Measurements from ENCODE around the gene SENP6.

SENP6 gene

DNA sequence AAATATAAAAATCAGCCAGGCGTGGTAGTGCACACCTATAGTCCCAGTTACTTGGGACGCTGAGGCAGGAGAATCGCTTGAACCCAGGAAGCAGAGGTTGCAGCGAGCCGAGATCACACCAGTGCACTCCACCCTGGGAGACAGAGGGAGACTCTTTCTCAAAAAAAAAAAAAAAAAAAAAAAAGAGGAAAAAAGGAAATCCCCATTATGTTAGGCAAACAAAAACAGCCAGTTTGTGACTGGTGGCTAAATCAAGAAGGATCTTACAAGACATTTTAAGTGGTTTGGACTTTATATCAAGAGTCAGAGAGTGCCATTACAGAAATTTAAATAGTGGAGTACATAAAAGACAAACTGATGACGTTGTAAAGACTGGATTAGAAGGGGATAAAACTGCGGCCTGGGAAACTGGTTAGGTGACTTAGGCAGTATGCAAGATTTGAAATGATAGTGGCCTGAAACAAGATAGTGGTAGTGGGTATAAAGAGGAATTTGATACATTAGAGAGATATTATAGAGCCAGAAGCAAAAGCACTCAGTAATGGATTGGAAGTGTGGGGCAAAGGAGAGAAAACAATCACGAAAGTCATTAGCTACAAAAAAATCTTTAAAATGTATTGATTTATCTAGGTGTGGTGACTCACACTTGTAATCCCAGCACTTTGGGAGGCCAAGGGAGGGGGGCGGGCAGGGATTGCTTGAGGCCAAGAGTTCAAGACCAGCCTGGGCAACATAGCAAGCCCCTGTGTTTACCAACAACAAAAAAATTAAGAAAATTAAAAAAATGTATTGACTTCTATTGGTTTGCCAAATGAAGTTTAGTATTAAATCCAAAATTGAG is 145.7 kb downstream of the SENP6 start:
- no peak for DNase-seq (ENCODE audit: low read depth in 2 of 2, low spot score in 1 of 2)

DNA sequence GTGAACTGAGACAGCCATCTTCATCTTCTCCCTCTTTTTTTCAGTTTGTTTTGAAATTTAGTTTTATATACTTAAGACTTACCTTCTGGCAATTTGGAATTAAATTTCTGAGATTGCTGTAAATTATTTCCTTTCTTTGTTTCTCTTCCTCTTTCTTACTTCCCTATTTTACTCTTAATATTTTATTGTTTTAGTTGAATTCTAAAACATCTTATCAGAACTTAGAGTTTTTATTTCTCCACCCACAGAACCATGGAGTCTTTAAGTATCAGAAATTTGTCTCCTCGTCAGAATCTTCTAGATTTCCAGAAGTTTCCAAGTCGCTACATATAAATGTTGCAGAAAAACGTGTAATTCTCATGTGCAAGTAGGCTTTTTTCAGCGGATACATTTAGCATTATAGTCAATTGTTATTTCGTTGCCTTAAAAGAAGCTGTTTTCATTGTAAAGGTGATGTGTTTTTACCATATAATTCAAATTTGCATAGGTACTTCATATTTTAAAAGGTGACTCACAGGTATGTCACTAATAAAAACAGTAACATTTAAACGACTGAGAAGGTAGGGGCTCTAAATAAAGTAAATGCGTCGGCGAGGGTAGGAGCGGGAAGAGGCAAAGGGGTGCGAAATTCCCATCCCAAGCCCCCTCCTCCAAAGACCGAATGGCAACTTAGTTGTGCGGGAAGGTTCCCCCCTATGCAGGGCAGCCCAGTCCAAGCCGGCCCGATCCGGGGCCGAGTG is 146.5 kb downstream of the SENP6 start:
- no peak for DNase-seq (ENCODE audit: low read depth in 2 of 2, low spot score in 1 of 2)

DNA sequence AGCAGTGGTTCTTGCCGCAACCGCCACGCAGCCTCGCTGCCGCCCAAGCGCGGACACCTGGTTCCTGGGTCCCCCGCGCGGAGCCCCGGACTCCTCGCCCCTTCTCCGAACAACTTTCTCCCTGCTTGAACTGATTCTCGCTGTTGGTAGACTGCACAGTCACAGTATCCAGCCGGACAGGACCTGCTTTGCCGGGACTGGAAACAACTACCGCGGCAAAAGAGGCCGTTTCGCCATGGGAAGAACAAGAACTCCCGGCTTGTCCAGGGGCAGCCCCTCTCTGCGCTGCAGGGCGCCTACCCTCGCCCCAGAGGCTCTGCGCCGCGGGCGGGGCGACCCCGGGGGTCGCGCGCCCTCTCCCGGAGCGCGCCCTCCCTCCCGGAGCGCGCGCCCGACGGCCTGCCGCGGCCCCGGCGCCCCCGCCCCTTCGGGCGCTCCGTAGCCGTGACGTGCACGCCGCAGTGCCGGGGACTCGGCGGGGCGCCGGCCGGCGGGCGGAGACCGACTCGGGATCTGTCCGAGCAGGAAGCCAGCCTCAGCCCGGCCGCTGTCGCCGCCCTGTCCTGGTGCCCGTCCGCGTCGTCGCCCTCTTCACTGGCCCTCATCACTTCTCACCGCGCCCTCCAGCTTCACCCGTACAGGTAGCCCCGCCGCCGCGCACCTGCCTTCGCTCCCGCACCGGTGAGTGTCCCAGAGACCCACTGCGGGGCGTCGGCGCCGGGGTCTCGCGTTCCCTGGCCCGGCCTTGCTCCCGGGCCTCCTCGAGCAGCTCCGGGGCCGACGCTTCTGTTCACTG is 147.3 kb downstream of the SENP6 start, which contains the start of gene MYO6:
TSS of gene MYO6 (plus strand) at position 497 of the 796 bp plus-strand sequence. CDS start 68,309 bp downstream, outside the sequence.
- DNase-seq (ENCODE audit: low read depth in 2 of 2, low spot score in 1 of 2) = no peak

DNA sequence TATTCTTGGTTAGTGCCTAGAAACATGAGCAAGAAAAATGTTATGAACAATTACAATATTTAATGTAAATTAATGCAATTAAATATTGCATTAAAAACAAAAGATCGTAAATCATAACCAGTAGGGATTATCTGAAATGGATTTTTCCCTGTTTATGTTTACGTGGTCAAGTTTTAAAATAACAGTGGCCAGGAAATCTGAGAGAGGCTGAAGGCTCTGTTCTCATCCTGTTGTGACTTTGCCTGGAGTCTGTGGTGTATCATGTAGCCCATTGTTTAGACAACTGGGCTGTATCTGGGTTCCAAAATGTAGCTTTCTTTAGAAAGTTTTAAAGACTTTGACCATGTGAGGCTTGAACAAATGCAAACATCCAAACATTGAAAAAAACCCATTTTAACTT is 149.8 kb downstream of the SENP6 start:
- no peak for DNase-seq (ENCODE audit: low read depth in 2 of 2, low spot score in 1 of 2)

DNA sequence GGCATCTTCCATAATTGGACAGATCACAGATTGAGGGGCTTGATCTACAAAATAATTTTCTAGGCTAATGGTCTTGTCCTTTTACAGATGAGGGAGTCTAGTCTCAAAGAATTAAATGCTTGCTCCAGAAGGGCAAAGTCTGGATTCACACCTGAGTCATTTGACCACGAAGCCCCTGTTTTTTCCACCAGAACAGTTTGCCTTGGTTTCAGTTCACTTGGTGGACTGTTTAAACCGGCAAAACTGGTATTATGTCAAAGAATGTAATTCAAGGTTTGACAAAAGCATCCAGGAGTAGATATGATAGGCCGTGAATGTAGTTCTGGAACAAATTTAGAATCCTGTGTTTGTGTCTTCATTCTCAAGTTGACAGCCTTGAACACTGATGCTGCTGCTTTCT is 150.7 kb downstream of the SENP6 start:
- no peak for DNase-seq (ENCODE audit: low read depth in 2 of 2, low spot score in 1 of 2)

DNA sequence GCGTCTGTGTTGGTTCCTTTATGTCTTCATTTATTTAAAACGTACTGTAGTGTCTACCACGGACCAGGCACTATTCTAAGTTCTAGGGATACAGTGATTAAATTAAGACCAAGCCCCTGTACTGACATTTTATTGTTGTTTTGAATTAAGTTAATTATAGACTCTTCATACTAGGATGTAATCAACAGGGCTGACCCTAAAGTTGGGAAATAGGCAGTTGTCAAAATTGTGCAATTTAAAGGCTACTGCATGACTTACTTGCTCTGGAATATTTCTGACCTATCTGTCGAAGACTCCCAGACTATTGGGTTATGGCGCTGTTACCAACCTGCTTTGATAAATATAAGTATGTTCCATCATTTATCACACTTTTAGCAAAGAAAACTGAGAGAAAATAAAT is 154.0 kb downstream of the SENP6 start:
- no peak for DNase-seq (ENCODE audit: low read depth in 2 of 2, low spot score in 1 of 2)

DNA sequence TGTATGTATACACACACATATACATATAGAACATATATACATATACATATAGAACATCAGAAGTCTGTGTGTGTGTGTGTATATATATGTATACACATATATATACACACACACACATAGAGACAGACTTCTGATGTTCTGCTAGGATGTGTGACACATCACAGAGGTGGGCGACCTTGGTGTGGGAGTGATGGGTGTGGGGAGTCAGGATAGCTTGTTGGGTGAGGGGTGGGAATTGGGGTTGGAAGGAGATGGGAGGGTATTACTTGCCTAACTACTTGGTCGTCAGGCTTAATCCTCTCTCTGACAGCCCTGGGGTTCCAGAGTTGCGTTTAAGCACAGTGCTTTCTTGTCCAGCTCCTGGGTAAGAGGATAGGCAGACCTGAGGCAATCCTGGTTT is 155.6 kb downstream of the SENP6 start:
- DNase-seq (ENCODE audit: low read depth in 2 of 2, low spot score in 1 of 2) = no peak

DNA sequence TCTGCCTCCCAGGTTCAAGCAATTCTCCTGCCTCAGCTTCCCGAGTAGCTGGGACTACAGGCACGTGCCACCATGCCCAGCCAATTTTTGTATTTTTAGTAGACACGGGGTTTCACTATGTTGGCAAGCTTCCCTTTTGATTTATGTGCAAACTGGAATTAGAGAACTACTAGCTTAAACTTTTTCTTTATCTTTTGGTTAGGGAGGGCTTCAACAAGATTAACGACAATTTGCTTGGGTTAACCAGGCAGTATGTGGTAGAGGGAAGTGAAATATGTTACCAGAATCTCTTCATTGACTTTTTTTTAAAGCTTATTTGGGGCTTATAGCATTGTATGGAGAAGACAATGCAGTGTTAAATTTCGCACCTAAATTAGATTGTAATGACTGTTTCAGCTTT is 156.4 kb downstream of the SENP6 start:
- no peak for DNase-seq (ENCODE audit: low read depth in 2 of 2, low spot score in 1 of 2)

DNA sequence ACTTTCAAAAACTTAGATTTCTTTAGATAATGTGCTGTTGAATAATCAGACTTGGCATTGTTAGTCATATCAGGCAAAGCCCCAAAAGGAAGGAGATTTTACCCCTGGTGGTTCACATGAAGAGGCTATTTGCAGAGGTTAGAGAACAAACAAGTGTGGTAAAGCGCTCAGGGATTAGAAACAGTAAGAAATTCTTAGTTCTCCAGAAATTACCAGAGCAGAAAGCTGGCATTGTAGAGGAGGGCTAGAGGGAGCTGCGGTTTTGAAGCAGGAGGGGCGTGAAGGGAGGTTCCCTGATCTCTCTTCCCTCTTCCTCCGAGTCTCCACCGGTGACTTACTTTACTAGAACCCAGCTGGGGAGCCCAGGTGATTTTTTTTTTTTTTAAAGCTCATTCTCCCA is 157.5 kb downstream of the SENP6 start:
- DNase-seq (ENCODE audit: low read depth in 2 of 2, low spot score in 1 of 2) = no peak

DNA sequence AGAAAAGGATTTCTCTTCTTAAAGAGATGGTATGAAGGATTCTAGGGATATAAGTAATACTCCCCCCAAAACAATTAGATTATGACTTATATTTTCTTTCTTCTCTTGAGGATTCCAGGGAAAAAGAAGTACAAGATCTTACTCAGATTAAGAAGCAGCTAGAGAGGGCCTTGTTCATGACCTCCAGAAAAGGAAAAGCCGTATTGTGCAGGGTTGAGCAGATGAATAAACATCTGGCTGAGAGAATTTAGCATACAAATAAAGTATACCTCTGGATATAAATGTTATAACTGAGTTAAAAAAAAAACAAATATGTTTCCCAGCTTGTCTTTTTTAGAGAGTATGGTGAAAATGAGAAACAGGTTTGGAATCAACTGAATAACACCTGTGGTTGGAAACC is 158.6 kb downstream of the SENP6 start:
- no peak for DNase-seq (ENCODE audit: low read depth in 2 of 2, low spot score in 1 of 2)

DNA sequence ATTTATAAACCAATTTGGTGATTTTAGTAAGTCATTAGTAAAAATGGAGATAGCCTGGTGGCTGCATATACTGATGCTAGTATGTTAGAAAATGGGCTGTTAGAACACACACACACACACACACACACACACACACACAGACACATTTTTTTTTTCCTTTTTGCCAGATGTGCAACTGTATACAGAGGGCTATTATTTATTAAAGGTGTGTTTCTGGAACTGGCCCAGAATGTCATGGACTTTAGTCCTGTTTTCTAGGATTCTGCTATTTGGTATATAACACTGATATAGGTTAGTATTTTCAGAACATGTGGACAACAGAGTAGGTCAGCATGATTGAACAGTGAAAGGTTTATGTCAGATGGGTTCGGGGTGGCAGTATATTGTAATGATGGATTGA is 159.8 kb downstream of the SENP6 start:
- no peak for DNase-seq (ENCODE audit: low read depth in 2 of 2, low spot score in 1 of 2)

DNA sequence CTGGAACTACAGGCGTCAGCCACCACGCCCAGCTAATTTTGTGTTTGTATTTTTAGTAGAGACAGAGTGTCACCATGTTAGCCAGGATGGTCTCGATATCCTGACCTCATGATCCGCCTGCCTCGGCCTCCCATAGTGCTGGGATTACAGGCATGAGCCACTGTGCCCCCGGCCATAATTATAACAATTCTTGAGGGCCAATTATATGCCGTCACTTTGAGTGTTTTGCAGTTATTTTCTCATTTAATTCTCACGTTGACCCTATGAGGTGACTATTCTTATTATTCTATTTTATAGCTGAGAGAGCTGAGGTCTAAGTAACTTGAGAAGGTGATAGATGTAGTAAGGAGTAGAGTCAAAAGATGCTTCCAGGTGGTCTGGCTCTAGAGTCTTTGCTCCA is 160.4 kb downstream of the SENP6 start:
- DNase-seq (ENCODE audit: low read depth in 2 of 2, low spot score in 1 of 2) = no peak

DNA sequence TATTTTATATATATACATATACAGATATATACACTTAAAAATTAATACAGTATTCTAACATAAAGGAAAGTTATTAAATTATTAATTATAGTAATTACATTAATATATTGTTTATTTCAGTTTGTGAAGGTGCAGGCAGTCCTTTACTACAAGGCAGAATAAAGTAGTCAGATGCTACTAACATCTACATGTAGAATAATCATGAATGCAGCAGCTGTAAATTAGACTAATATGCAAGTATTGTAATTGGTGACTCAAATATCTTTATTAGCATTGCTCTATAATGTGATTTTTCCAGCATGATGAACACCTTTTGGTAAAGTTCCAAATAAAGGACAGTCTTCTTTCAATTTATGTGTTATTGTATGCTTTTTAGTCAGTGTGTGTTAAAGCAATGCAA is 164.7 kb downstream of the SENP6 start:
- no peak for DNase-seq (ENCODE audit: low read depth in 2 of 2, low spot score in 1 of 2)
